ENCODE measurements around the gene GBE1.

GRCh38 chr3:81463781-81464180 lies 297.7 kb downstream of the GBE1 start:
- TF ChIP-seq CTCF (IDR thresholded peaks at IDR 0.05; ENCODE audit: insufficient read depth, low read length, poor library complexity, severe bottlenecking) (no peak), EZH2phosphoT487 (conservative IDR thresholded peaks at IDR 0.05; ENCODE audit: low read length) (no peak)

All from SU-DHL-6 (cell line).